ENCODE measurements around the gene MBNL1.

Gene MBNL1

DNA sequence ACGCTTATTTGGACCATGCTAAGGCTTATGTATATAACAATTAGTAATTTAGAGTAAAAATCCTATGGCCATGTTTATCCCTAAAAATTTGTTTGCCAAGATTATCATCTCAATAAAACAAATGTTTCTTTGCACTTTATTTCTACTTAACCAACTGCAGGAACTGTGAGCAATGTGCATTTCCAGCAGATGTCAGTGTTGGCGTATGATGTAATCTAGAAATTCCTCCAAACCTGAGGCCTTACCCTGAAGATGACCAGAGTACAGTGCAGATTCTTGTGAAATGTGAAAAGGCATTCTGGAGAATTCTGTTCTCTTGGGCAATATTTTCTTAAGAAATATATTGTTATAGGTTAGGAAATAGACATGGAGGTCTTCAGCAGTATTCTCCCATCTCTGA lies 205.9 kb downstream of the MBNL1 start:
- no peak for TF ChIP-seq ZFP3 (CRISPR knock-in tag; IDR thresholded peaks at IDR 0.05)
- TF ChIP-seq PPARA (CRISPR knock-in tag; IDR thresholded peaks at IDR 0.05; ENCODE audit: borderline replicate concordance): no peak
- TF ChIP-seq BACH2 (CRISPR knock-in tag; IDR thresholded peaks at IDR 0.05; ENCODE audit: borderline replicate concordance): no peak
- TF ChIP-seq SNAI2 (CRISPR knock-in tag; IDR thresholded peaks at IDR 0.05): no peak
- TF ChIP-seq, protein P1, sequence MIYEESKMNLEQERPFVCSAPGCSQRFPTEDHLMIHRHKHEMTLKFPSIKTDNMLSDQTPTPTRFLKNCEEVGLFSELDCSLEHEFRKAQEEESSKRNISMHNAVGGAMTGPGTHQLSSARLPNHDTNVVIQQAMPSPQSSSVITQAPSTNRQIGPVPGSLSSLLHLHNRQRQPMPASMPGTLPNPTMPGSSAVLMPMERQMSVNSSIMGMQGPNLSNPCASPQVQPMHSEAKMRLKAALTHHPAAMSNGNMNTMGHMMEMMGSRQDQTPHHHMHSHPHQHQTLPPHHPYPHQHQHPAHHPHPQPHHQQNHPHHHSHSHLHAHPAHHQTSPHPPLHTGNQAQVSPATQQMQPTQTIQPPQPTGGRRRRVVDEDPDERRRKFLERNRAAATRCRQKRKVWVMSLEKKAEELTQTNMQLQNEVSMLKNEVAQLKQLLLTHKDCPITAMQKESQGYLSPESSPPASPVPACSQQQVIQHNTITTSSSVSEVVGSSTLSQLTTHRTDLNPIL (CRISPR knock-in tag; IDR thresholded peaks at IDR 0.05; ENCODE audit: low read depth): no peak
- no peak for TF ChIP-seq ZNF70 (CRISPR knock-in tag; IDR thresholded peaks at IDR 0.05)
- TF ChIP-seq CSDC2 (CRISPR knock-in tag; IDR thresholded peaks at IDR 0.05): no peak
- no peak for TF ChIP-seq TOX (CRISPR knock-in tag; IDR thresholded peaks at IDR 0.05; ENCODE audit: borderline replicate concordance)
- no peak for TF ChIP-seq ZNF565 (CRISPR knock-in tag; conservative IDR thresholded peaks at IDR 0.05; ENCODE audit: low read depth)
- TF ChIP-seq, protein P2, sequence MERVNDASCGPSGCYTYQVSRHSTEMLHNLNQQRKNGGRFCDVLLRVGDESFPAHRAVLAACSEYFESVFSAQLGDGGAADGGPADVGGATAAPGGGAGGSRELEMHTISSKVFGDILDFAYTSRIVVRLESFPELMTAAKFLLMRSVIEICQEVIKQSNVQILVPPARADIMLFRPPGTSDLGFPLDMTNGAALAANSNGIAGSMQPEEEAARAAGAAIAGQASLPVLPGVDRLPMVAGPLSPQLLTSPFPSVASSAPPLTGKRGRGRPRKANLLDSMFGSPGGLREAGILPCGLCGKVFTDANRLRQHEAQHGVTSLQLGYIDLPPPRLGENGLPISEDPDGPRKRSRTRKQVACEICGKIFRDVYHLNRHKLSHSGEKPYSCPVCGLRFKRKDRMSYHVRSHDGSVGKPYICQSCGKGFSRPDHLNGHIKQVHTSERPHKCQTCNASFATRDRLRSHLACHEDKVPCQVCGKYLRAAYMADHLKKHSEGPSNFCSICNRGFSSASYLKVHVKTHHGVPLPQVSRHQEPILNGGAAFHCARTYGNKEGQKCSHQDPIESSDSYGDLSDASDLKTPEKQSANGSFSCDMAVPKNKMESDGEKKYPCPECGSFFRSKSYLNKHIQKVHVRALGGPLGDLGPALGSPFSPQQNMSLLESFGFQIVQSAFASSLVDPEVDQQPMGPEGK (CRISPR knock-in tag; IDR thresholded peaks at IDR 0.05; ENCODE audit: borderline replicate concordance): no peak
- TF ChIP-seq OSR1 (CRISPR knock-in tag; IDR thresholded peaks at IDR 0.05): no peak
- no peak for TF ChIP-seq ZNF8 (CRISPR knock-in tag; IDR thresholded peaks at IDR 0.05)
- TF ChIP-seq TCF4 (CRISPR knock-in tag; IDR thresholded peaks at IDR 0.05; ENCODE audit: borderline replicate concordance): no peak
- ATAC-seq: peak; percentile 72

DNA sequence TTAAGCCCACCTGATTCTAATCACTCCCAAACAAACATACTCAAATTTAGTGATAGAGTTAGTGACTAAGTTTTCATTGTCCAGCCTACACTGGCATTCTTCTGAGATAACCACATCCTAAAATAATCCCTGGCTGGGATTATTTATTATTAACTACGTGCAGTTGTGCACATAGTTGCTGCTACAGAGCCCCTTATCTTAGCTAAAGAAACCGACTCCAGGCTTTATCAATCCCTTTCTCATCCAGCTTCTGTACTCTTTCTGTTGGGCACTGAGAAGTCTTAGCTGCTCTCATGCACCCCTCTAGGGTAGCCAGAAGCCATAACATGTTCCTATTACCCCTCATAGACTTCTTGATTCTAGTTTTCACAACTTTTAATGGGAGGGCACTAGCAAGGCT lies 208.7 kb downstream of the MBNL1 start:
- TF ChIP-seq ISL1 (CRISPR knock-in tag; IDR thresholded peaks at IDR 0.05): no peak
- TF ChIP-seq, protein P1 (CRISPR knock-in tag; IDR thresholded peaks at IDR 0.05; ENCODE audit: low read depth): no peak
- TF ChIP-seq, protein P3, sequence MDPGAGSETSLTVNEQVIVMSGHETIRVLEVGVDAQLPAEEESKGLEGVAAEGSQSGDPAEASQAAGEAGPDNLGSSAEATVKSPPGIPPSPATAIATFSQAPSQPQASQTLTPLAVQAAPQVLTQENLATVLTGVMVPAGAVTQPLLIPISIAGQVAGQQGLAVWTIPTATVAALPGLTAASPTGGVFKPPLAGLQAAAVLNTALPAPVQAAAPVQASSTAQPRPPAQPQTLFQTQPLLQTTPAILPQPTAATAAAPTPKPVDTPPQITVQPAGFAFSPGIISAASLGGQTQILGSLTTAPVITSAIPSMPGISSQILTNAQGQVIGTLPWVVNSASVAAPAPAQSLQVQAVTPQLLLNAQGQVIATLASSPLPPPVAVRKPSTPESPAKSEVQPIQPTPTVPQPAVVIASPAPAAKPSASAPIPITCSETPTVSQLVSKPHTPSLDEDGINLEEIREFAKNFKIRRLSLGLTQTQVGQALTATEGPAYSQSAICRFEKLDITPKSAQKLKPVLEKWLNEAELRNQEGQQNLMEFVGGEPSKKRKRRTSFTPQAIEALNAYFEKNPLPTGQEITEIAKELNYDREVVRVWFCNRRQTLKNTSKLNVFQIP (CRISPR knock-in tag; IDR thresholded peaks at IDR 0.05; ENCODE audit: borderline replicate concordance, low read depth): no peak
- no peak; the same call in 2 of the 3 replicates for ATAC-seq

DNA sequence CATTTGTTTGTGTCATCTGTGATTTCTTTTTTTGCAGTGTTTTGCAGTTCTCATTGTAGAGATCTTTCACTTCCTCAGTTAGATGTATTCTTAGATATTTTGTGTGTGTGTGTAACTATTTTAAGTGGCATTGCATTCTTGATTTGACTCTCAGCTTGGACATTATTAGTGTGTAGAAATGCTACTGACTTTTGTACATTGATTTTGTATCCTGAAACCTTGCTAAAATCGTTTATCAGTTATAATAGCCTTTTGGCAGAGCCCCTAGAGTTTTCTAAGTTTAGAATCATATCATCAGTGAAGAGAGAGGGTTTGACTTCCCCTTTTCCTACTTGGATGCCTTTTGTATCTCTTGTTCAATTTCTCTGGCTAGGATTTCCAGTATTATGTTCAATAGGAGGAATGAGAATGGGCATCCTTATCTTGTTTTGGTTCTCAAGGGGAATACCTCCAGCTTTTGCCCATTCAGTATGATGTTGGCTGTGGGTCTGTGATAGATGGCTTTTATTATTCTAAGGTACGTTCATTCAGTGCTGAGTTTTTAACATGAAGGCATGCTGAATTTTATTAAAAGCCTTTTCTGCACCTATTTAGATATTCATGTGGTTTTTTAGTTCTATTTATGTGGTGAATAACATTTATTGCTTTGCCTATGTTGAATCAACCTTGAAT lies 211.7 kb downstream of the MBNL1 start:
- TF ChIP-seq, protein P4, sequence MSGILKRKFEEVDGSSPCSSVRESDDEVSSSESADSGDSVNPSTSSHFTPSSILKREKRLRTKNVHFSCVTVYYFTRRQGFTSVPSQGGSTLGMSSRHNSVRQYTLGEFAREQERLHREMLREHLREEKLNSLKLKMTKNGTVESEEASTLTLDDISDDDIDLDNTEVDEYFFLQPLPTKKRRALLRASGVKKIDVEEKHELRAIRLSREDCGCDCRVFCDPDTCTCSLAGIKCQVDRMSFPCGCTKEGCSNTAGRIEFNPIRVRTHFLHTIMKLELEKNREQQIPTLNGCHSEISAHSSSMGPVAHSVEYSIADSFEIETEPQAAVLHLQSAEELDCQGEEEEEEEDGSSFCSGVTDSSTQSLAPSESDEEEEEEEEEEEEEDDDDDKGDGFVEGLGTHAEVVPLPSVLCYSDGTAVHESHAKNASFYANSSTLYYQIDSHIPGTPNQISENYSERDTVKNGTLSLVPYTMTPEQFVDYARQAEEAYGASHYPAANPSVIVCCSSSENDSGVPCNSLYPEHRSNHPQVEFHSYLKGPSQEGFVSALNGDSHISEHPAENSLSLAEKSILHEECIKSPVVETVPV (CRISPR knock-in tag; IDR thresholded peaks at IDR 0.05): no peak
- TF ChIP-seq ZFP3 (CRISPR knock-in tag; IDR thresholded peaks at IDR 0.05) (no peak), BACH2 (CRISPR knock-in tag; IDR thresholded peaks at IDR 0.05; ENCODE audit: borderline replicate concordance) (no peak), TOX (CRISPR knock-in tag; IDR thresholded peaks at IDR 0.05; ENCODE audit: borderline replicate concordance) (no peak), TCF4 (CRISPR knock-in tag; IDR thresholded peaks at IDR 0.05; ENCODE audit: borderline replicate concordance) (no peak), ARNTL (CRISPR knock-in tag; IDR thresholded peaks at IDR 0.05; ENCODE audit: borderline replicate concordance, low read depth) (no peak), SNAI2 (CRISPR knock-in tag; IDR thresholded peaks at IDR 0.05) (no peak), ISL1 (CRISPR knock-in tag; IDR thresholded peaks at IDR 0.05) (no peak), PPARA (CRISPR knock-in tag; IDR thresholded peaks at IDR 0.05; ENCODE audit: borderline replicate concordance) (no peak), ESRRG (CRISPR knock-in tag; IDR thresholded peaks at IDR 0.05) (no peak)
- TF ChIP-seq, protein P1 (CRISPR knock-in tag; IDR thresholded peaks at IDR 0.05; ENCODE audit: low read depth): no peak
- TF ChIP-seq, protein P2 (CRISPR knock-in tag; IDR thresholded peaks at IDR 0.05; ENCODE audit: borderline replicate concordance): no peak
- ATAC-seq: no peak
